Lower lobe of right lung (tissue), 2 donors: ENCODE data around the gene CDKL2. TPM values are rescaled to one million over a fixed set of nuclear protein-coding genes. Genes with fewer than 3 reads are reported as not detected.

Experiments used
- ATAC-seq, 2 donors: fragments of 200-7000 bp; cut with Tn5 transposase; one replicate each; pipeline ENCODE4 v1.9.1; 2020 to 2022; ENCODE audit warnings: mild to moderate bottlenecking in 2 of 2, moderate library complexity in 2 of 2
- DNase-seq: peaks from one replicate; pipeline ENCODE4 v3.0.0-alpha.2; 2020
- H3K27ac ChIP-seq: fragments of 200-600 bp; one replicate; pipeline ENCODE4 v1.8.0; 2022
- H3K27me3 ChIP-seq: fragments of 200-600 bp; one replicate; pipeline ENCODE4 v1.8.0; 2022; ENCODE audit warnings: low read depth
- H3K36me3 ChIP-seq: fragments of 200-600 bp; one replicate; pipeline ENCODE4 v1.8.0; 2022; ENCODE audit warnings: mild to moderate bottlenecking
- H3K4me1 ChIP-seq: fragments of 200-600 bp; one replicate; pipeline ENCODE4 v1.8.0; 2022
- H3K4me3 ChIP-seq: fragments of 200-600 bp; one replicate; pipeline ENCODE4 v1.8.0; 2022; ENCODE audit warnings: mild to moderate bottlenecking
- H3K9me3 ChIP-seq: fragments of 200-600 bp; one replicate; pipeline ENCODE4 v1.8.0; 2022
- CTCF ChIP-seq: fragments of 200-600 bp; IDR thresholded peaks from one replicate; pipeline ENCODE4 v1.8.0; 2022; ENCODE audit warnings: antibody characterized with exemption, mild to moderate bottlenecking
- intact Hi-C: fragments of 100-400 bp; cut with DNase I; formaldehyde crosslinking; loops from one replicate; pipeline ENCODE4 v1.11.0; 2022
- total RNA-seq: library from RNA; stranded (reverse); fragmentation: NEBNext Ultra II Directional; extraction: Animal tissue kit (Norgen Biotek cat#: 25700); gene quantifications from one replicate; pipeline ENCODE4 v1.2.1, GENCODE V29; 2021
- donor health status: DM: no; HTN: yes; CAD: no; lungs with severe emphysema.

The CDKL2 gene
- total RNA-seq, 1 donor from 2014 or later, result 20.9 TPM

GRCh38 chr4:75567725-75568124, 62.6 kb downstream of the CDKL2 start:
- Histone ChIP-seq H3K36me3 (no peaks in the 10 kb centered on the region), H3K27ac (no peak overlapping the region), H3K4me1 (no peaks in the 10 kb centered on the region), H3K27me3 (no peaks in the 10 kb centered on the region), H3K9me3 (no peaks in the 10 kb centered on the region), H3K4me3 (no peak overlapping the region)
- TF ChIP-seq CTCF, result no peak
- ATAC-seq (no peak), DNase-seq (no peak)
- intact Hi-C loops, result no loop called here

- H3K4me3 ChIP-seq, result no peak overlapping the region
- H3K27ac ChIP-seq, result no peak overlapping the region
- TF ChIP-seq CTCF, result no peak
- ATAC-seq (no peak), DNase-seq (no peak)
- no peaks in the 10 kb centered on the region for H3K27me3 ChIP-seq
- intact Hi-C loops, result no loop called here
- H3K4me1 ChIP-seq, result no peaks in the 10 kb centered on the region
- no peaks in the 10 kb centered on the region for H3K9me3 ChIP-seq
- no peaks in the 10 kb centered on the region for H3K36me3 ChIP-seq
Observed at GRCh38 chr4:75566911-75567310, 63.4 kb downstream of the CDKL2 start.

GRCh38 chr4:75565481-75565880, 64.8 kb downstream of the CDKL2 start:
- no peak for ATAC-seq
- no peak for TF ChIP-seq CTCF
- intact Hi-C loops, result no loop called here
- no peaks in the 10 kb centered on the region for H3K9me3 ChIP-seq
- H3K4me3 ChIP-seq, result no peak overlapping the region
- H3K36me3 ChIP-seq, result no peaks in the 10 kb centered on the region
- no peak for DNase-seq
- no peaks in the 10 kb centered on the region for H3K4me1 ChIP-seq
- no peaks in the 10 kb centered on the region for H3K27me3 ChIP-seq
- H3K27ac ChIP-seq, result no peak overlapping the region

GRCh38 chr4:75564023-75564422, 66.3 kb downstream of the CDKL2 start:
- no peak for DNase-seq
- Histone ChIP-seq H3K27me3 (no peaks in the 10 kb centered on the region), H3K27ac (no peak overlapping the region), H3K4me3 (no peak overlapping the region), H3K4me1 (no peaks in the 10 kb centered on the region), H3K9me3 (no peaks in the 10 kb centered on the region), H3K36me3 (no peaks in the 10 kb centered on the region)
- no peak for TF ChIP-seq CTCF
- ATAC-seq, result no peak
- intact Hi-C loops, result no loop called here

- no peaks in the 10 kb centered on the region for H3K36me3 ChIP-seq
- intact Hi-C loops, result no loop called here
Observed at GRCh38 chr4:75561789-75562188, 68.5 kb downstream of the CDKL2 start.

More at GRCh38 chr4:75561789-75562188, 68.5 kb downstream of the CDKL2 start:
- no peaks in the 10 kb centered on the region for H3K27me3 ChIP-seq
- DNase-seq (no peak), ATAC-seq (peak; percentile 84 to 91)
- H3K4me3 ChIP-seq, result no peak overlapping the region
- no peaks in the 10 kb centered on the region for H3K4me1 ChIP-seq
- H3K27ac ChIP-seq, result no peak overlapping the region
- no peak for TF ChIP-seq CTCF
- no peaks in the 10 kb centered on the region for H3K9me3 ChIP-seq
